Activated T-cell treated with anti-CD3 and anti-CD28 coated beads, Interleukin-2, amount 50 U/mL, for 4 hours (primary cell): ENCODE results near the gene TIGD3. TPM values are rescaled to one million over a fixed set of nuclear protein-coding genes. Genes with fewer than 3 reads are reported as not detected.
"Not testable (repeated sequence)": the region's sequence is repeated elsewhere in the genome, so short reads cannot be mapped to it uniquely, and the experiment has no call there.

Source experiments
- ATAC-seq, 2 donors: fragments of 200-7000 bp; cut with Tn5 transposase; one replicate each; pipeline ENCODE4 v1.10.0; 2021
- DNase-seq: peaks from one replicate; pipeline ENCODE4 v3.0.0-alpha.2; 2020
- H3K27me3 Mint-ChIP-seq: one replicate; pipeline ENCODE4 v1.8.0; 2021; ENCODE audit warnings: low read depth, mixed read lengths
- H3K36me3 Mint-ChIP-seq: one replicate; pipeline ENCODE4 v1.8.0; 2022; ENCODE audit warnings: mixed read lengths; ENCODE audit not compliant: insufficient read depth
- H3K4me1 Mint-ChIP-seq: one replicate; pipeline ENCODE4 v1.8.0; 2021; ENCODE audit warnings: low read depth, mixed read lengths
- H3K4me3 Mint-ChIP-seq: one replicate; pipeline ENCODE4 v1.8.0; 2021; ENCODE audit warnings: mild to moderate bottlenecking, moderate library complexity, mixed read lengths
- H3K9me3 Mint-ChIP-seq: one replicate; pipeline ENCODE4 v1.8.0; 2021; ENCODE audit warnings: mixed read lengths
- total RNA-seq, 3 donors: library from RNA; stranded (reverse); gene quantifications; one replicate each; pipeline ENCODE4 v1.2.1, GENCODE V29; 2021

The TIGD3 gene
- total RNA-seq, 3 donors from 2014 or later, result 0.46 to 0.66 (median 0.50) TPM

DNA sequence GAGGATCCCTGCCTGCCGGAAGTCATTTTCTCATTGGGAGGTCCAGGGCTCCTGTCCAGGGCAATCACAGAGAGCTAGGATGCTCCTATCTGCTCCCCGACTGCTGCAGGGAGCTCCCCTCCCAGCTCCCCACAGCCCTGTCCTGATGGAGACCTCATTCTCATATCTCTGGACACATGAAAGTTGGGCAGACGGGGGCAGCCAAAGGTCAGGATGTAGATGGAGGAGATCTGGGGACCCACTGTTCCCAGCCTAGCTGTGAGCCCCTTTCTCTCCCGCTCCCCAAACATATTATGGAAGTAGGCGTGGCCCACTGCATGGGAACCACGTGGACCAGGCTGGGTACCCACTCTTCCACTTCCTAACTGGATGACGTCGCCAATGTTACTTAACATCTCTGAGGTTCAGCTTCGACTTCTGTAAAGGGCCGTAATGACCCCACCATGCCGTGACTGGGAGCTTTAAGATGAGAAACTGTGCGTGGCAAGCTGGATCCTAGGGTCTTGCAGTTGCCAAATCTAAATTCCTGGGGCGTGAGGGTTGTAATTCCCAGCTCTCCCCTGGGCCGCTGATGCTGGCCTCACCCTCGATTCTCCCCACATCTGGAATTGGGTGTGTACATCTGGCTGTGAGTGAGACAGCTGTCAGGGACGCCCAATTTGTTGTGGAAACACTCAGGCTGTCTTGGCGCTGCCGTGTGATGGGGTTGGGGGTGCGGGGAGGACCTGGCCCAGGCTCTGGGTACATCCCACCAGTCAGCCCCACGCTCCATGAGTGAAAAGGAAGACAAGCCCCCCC is 38.1 kb upstream of the TIGD3 start:
- no peaks in the 10 kb centered on the region for H3K36me3 Mint-ChIP-seq
- DNase-seq (no peak), ATAC-seq (no peak)
- peaks cover 8% of the 10 kb centered on the region for H3K4me1 Mint-ChIP-seq
- H3K9me3 Mint-ChIP-seq, result no peaks in the 10 kb centered on the region
- peak overlapping the region; percentile 78 for H3K4me3 Mint-ChIP-seq
- peaks cover 9% of the 10 kb centered on the region for H3K27me3 Mint-ChIP-seq

DNA sequence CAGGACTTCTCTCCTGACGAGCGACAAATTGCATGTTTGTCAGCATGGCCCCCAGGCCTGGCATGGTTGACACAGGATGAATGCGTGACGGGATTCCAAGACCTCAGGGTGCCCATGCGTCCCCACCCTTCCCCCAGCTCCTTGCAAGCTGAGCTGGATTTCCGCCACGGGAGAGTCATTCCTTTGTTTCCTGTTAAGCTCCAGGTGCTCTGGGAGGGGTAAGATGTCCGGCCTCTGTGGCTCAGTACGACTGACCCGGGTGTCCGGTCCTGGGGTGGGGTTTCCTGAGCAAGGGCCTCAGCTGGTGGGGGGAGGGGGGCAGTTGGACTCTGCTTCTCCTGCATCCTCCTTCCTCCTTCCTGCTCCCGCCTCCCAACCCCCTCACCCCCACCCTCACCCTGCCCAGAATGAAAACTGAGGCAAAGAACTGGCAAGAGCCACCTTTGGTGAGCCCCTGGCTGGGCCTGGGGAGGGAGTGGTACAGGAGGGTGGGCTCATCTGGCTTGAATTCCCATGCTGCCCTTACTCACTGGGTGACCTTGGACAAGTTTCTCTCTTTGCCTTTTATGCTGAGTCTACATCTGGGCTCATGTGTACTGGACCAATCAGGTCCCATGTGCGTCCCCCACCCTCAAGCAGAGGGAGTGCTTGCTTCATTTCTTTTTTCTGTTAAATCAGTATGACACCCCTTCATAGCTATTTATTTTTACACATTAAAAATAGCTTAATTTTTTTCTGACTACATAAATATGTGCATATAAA is 37.3 kb upstream of the TIGD3 start:
- Mint-ChIP-seq H3K4me1 (peaks cover 8% of the 10 kb centered on the region), H3K4me3 (no peak overlapping the region)

DNA sequence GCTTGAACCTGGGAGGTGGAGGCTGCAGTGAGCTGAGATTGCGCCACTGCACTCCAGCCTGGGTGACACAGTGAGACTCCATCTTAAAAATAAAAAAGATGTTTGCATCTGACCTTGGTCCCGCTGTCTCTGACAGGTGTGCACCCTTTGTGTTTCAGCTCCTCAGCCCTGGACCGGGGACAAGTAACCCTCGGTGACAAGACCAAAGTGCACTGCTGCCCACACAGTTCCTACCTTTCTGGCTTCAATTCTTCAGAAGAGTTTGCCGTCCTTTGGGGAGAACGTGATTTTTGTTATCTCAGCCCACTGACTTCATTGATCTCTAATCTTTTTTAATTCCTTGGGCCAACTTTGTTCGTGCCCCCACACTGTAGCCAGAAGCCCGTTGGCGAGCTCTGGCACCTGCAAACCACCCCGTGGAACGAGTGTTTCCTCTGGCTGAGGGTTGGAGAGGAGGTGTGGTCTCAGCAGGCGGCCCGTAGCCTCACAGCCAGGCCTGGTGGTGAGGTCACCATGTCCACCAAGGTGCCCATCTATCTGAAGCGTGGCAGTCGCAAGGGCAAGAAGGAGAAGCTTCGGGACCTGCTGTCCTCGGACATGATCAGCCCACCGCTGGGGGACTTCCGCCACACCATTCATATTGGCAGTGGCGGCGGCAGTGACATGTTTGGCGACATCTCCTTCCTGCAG is 34.0 kb upstream of the TIGD3 start:
- no peak for DNase-seq
- H3K4me1 Mint-ChIP-seq, result peaks cover 4% of the 10 kb centered on the region
- no peaks in the 10 kb centered on the region for H3K36me3 Mint-ChIP-seq
- no peak for ATAC-seq
- H3K27me3 Mint-ChIP-seq, result peaks cover 2% of the 10 kb centered on the region
- no peak overlapping the region for H3K4me3 Mint-ChIP-seq
- H3K9me3 Mint-ChIP-seq, result no peaks in the 10 kb centered on the region

More for the DNA sequence above, 37.3 kb upstream of the TIGD3 start:
- peaks cover 10% of the 10 kb centered on the region for H3K27me3 Mint-ChIP-seq
- no peak for ATAC-seq
- DNase-seq, result no peak
- no peaks in the 10 kb centered on the region for H3K36me3 Mint-ChIP-seq
- H3K9me3 Mint-ChIP-seq, result no peaks in the 10 kb centered on the region

DNA sequence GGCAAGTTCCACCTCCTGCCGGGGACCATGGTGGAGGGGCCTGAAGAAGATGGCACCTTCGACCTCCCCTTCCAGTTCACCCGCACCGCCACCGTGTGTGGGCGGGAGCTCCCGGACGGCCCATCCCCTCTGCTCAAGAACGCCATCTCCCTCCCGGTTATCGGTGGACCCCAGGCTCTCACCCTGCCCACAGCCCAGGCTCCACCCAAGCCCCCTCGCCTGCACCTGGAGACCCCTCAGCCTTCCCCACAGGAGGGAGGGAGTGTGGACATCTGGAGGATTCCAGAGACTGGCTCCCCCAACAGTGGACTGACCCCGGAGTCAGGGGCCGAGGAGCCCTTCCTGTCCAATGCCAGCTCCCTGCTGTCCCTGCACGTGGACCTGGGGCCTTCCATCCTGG is 33.5 kb upstream of the TIGD3 start:
- no peaks in the 10 kb centered on the region for H3K36me3 Mint-ChIP-seq
- H3K9me3 Mint-ChIP-seq, result no peaks in the 10 kb centered on the region
- ATAC-seq, result no peak
- no peak for DNase-seq
- peaks cover 2% of the 10 kb centered on the region for H3K27me3 Mint-ChIP-seq
- no peaks in the 10 kb centered on the region for H3K4me1 Mint-ChIP-seq
- no peak overlapping the region for H3K4me3 Mint-ChIP-seq

DNA sequence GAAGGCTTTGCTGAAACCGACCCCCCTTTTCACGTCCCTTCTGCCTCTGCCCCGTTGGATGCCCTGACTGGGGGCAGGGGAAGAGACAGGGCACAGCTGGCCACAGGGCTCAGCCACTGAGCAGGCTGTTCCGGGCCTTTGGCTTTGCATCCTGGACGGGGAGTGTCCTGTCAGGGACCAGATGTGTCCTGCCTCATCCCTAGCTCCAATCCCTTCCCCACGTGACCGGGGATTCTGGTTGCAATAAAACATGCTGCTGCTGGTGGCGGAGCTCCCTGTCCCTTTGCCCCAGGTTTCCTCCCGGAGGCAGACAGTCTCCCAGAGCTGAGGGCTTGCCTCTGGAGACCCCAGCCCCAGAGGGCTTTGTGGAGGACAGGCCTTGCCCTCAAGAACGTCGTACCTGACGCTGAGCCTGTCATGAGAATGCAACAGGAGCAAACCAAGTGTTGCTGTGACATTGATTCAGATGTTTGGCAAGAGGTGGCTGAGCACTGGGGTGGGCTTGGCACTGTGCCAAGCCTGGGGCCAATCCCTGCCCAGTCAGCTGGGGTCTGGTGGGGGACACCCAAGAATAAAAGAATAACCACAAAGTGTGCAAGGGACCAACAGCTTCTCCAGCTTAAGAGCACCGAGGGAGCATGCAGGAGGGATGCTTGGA is 32.6 kb upstream of the TIGD3 start:
- Mint-ChIP-seq H3K4me1 (no peaks in the 10 kb centered on the region), H3K27me3 (peaks cover 2% of the 10 kb centered on the region), H3K36me3 (no peaks in the 10 kb centered on the region), H3K4me3 (no peak overlapping the region), H3K9me3 (no peaks in the 10 kb centered on the region)
- DNase-seq (no peak), ATAC-seq (no peak)

DNA sequence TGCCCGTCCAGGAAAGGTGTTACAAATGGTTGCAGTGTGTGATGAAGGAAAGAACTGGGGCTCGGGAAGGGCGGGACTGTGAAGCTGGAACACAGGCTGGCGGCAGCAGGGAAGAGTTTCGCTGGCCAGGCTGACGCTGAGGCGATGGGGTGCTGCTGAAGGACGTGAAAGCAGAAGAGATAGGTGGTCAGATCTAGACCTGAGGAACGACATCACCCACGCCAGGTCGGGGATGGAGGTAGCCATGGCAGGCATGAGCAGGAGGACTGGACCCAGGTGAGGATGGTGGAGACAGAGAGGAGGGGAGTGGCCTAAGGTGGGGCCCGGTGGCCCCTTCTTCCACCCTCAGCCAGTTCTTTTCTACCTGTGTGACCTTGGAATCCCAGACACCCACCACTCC is 30.7 kb upstream of the TIGD3 start:
- Mint-ChIP-seq H3K27me3 (peaks cover 2% of the 10 kb centered on the region), H3K4me1 (no peaks in the 10 kb centered on the region), H3K9me3 (no peaks in the 10 kb centered on the region), H3K36me3 (no peaks in the 10 kb centered on the region), H3K4me3 (no peak overlapping the region)
- DNase-seq (no peak), ATAC-seq (no peak)

DNA sequence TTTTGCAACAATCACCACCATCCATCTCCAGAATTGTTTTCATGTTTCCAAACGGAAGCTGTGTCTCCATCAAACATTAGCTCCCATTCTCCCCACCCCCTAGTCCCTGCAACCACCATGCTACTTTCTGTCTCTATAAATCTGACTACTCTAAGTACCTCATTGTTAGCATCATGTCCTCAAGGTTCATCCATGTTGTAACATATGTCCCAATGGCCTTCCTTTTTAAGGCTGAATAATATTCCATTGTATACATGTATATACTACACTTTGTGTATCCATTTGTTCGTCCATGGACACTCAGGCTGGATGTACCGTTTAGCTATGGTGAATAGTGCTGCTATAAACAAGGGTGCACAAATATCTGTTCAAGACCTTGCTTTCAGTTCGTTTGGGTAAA is 29.1 kb upstream of the TIGD3 start:
- DNase-seq (no peak), ATAC-seq (no peak)
- H3K4me1 Mint-ChIP-seq, result peaks cover 8% of the 10 kb centered on the region
- H3K27me3 Mint-ChIP-seq, result peaks cover 2% of the 10 kb centered on the region
- H3K9me3 Mint-ChIP-seq, result no peaks in the 10 kb centered on the region
- no peaks in the 10 kb centered on the region for H3K36me3 Mint-ChIP-seq
- no peak overlapping the region for H3K4me3 Mint-ChIP-seq

DNA sequence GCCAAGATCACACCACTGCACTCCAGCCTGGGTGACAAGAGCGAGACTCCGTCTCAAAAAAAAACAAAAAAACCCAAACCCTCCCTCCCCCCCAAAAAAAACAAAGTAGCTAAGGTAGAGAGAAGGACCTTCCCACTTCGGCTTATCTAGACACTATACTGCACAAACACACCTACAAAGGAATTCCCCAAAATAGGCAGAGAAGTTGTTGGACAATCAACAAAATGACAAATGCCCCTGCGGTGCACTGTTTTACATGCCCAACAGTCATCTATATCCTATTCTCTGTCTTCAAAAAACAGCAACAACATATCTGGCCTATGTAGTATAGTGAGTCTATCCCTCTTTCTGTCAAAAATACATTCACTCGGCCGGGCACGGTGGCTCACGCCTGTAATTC is 27.5 kb upstream of the TIGD3 start:
- no peak for ATAC-seq

DNA sequence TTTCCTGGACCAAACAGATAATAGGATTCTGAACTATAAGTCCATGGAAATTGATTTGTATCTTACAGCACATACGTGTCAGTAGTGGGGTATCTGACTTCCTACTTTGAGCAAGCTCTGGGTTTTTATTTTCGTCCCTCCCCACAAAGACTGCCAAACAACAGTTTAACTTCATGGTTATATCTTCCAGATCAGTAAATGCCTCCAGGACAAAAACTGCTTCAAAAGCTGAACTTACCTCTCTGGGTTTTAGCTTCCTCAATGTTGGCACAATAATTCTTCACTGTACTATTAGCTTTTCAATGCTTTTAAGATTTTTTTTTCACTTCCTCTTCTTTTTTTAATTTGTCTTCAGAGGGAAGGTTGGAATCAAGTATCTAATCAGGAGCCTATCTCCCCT is 25.1 kb upstream of the TIGD3 start:
- H3K9me3 Mint-ChIP-seq, result no peaks in the 10 kb centered on the region
- no peaks in the 10 kb centered on the region for H3K36me3 Mint-ChIP-seq
- ATAC-seq (no peak), DNase-seq (no peak)
- peak overlapping the region; percentile 63 for H3K4me3 Mint-ChIP-seq
- no peaks in the 10 kb centered on the region for H3K27me3 Mint-ChIP-seq
- peaks cover 8% of the 10 kb centered on the region for H3K4me1 Mint-ChIP-seq

More for the DNA sequence above, 27.5 kb upstream of the TIGD3 start:
- peaks cover 8% of the 10 kb centered on the region for H3K4me1 Mint-ChIP-seq
- H3K36me3 Mint-ChIP-seq, result no peaks in the 10 kb centered on the region
- no peaks in the 10 kb centered on the region for H3K9me3 Mint-ChIP-seq
- peaks cover 2% of the 10 kb centered on the region for H3K27me3 Mint-ChIP-seq
- H3K4me3 Mint-ChIP-seq, result no peak overlapping the region
- no peak for DNase-seq

DNA sequence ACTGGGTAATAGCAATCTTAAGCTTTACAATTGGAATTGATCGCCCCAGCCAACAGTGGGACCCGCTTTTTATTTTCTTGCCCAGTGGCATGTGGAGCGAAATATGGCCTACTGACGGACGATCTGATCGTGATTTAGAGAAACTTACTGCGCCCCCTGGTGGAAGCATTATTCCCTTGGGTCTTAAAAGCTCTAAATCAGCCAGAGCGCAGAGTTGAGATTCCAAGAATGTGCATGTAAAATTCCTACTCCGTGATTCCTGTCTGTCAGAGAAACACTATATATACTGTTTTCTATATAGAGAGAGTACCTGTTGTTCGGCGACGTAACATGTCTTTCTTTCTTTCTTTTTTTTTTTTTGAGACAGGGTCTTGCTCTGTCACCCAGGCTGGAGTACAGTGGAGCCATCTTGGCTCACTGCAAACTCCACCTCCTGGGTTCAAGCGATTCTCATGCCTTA is 24.6 kb upstream of the TIGD3 start:
- Mint-ChIP-seq H3K27me3 (no peaks in the 10 kb centered on the region), H3K4me1 (peaks cover 13% of the 10 kb centered on the region), H3K36me3 (no peaks in the 10 kb centered on the region), H3K9me3 (no peaks in the 10 kb centered on the region), H3K4me3 (peak overlapping the region; percentile 63)
- ATAC-seq (no peak), DNase-seq (peak; percentile 84)

DNA sequence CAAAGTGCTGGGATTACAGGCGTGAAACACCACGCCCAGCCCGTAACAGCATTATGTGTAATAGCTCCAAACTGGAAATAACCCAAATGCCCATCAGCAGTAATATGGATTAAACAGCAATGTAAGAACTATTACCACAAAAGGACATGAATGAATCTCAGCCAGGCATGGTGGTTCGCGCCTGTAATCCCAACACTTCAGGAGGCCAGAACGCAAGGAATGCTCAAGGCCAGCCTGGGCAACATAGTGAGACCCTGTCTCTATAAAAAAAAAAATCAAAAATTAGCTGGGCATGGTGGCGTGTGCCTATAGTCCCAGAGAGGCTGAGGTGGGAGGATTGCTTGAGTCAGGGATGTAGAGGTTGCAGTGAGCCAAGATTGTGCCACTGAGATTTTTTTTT is 24.0 kb upstream of the TIGD3 start:
- H3K27me3 Mint-ChIP-seq, result no peaks in the 10 kb centered on the region
- ATAC-seq (no peak), DNase-seq (no peak)
- H3K4me3 Mint-ChIP-seq, result no peak overlapping the region
- H3K4me1 Mint-ChIP-seq, result peaks cover 19% of the 10 kb centered on the region
- no peaks in the 10 kb centered on the region for H3K36me3 Mint-ChIP-seq
- no peaks in the 10 kb centered on the region for H3K9me3 Mint-ChIP-seq

DNA sequence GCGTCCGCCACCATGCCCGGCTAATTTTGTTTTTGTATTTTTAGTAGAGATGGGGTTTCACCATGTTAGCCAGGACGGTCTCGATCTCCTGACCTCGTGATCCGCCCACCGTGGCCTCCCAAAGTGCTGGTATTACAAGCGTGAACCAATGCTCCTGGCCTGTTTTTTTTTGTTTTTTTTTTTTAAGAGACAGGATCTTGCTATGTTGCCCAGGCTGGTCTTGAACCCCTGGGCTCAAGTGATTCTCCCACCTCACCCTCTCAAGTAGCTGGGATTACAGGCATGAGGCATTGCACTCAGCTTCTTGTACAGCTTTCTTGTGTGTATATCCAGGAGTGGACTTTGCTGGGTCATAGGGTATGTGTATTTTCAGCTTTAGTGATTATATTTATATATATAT is 22.0 kb upstream of the TIGD3 start:
- not testable (repeated sequence) for ATAC-seq, DNase-seq, H3K9me3 Mint-ChIP-seq, H3K4me3 Mint-ChIP-seq, H3K27me3 Mint-ChIP-seq, H3K36me3 Mint-ChIP-seq
- H3K4me1 Mint-ChIP-seq, result peaks cover 22% of the 10 kb centered on the region

DNA sequence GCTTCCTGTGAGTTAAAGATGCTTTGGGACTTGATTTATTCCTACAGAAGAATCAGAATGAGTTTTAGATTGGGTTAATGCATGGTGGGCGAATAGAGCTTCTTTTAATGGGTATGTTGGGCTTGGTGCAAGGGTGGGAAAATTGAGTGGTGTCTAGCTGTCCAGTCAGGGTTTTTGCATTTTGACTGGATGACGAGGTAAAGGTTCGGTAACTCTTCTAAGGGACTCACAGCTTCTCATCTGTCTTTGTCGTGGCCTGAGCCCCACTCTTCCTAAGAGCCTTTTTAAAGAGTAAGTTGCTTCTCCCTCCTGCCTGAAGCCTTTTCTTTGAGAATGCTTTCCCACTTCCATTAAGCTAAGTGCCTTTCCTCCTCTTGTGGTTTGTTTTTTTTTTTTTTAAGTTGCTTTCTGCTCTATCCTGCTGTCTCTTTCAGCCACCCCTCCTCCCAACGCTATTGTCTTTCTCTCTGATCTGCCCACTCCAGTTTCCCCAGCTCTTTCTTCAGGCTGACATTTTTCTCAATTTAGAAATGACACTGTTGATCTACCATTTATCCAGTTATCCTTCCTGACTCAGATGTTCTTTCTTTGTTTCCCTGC is 19.8 kb upstream of the TIGD3 start:
- Mint-ChIP-seq H3K9me3 (no peaks in the 10 kb centered on the region), H3K4me1 (peaks cover 34% of the 10 kb centered on the region), H3K4me3 (peak overlapping the region; percentile 94), H3K27me3 (no peaks in the 10 kb centered on the region), H3K36me3 (peaks cover 11% of the 10 kb centered on the region)
- ATAC-seq (no peak), DNase-seq (no peak)

DNA sequence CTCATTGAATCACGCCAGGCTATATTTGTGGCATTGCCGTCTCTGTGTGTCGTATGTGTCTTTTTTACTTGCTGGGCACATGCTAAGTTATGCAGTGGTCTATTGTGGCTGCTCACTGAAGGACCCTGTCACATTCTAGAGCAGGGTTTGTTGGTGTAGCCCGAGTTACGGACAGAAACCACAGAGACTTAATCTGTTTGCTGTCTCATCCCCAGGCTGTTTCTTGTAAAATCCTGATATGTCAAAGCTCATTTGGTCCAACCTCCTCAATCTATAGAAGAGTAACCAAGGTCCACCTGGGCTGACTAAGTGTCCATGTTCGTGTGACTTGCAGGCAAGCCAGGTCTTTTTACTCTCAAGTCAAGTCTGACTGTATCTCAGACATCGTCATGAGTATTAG is 15.9 kb upstream of the TIGD3 start:
- H3K4me3 Mint-ChIP-seq, result no peak overlapping the region
- H3K4me1 Mint-ChIP-seq, result peaks cover 34% of the 10 kb centered on the region
- ATAC-seq, result no peak
- no peak for DNase-seq
- H3K27me3 Mint-ChIP-seq, result no peaks in the 10 kb centered on the region
- no peaks in the 10 kb centered on the region for H3K9me3 Mint-ChIP-seq
- peaks cover 23% of the 10 kb centered on the region for H3K36me3 Mint-ChIP-seq
